Measurements from ENCODE around the gene RARRES1. TPM values are rescaled to one million over a fixed set of nuclear protein-coding genes. Genes with fewer than 3 reads are reported as not detected.

RARRES1 gene
- total and polyA plus RNA-seq, 4 donors: 36.3 to 110 (median 51.6) TPM

DNA sequence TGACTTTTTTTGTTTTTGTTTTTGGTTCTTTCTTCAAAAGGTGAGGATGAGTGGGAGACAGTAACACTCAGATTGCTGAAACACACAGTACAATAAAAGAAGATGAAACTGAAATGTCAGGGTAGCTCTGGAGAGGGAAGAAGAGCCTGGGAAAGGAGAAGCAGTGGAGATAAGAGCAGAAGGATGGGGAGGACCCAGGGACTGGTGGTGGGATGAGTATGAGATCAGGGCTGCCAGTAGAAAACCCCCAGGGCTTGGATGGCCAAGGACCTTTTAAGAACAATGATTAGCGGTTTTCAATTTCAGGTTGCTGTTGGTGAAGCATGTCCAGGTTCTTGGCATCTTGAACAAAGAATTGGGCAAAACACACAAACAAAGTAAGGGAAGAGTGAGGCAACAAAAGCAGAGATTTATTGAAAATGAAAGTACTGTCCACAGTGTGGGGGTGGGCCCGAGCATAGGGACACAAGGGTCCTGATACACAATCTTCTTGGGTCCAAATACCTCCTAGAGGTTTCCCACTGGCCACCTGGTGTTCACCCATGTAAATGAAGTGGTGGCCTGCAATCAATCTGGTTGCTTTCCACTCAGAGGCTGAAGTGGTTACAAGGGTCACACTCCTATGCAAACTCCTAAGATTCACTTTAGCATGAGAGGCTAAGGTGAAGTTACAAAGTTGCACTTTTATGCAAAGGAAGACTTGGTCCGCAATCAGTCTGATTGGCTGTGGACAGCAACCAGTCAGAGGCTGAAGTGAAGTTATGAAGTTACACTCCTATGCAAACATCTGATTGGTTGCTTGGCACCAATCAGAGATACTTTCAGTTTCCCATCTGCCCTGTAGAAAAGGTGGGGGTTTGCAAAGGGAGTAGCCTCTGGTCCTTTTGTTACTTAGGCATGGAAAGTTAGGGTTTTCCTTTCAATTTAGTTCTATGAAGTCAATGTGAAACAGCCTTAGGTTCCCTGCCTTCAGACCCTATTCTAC lies 43.5 kb upstream of the RARRES1 start:
- Histone ChIP-seq H3K4me1 (ENCODE audit: control insufficient read depth in 5 of 5, insufficient read depth in 5 of 5, low read length in 5 of 5) (peaks cover 0 to 73% (median 16%) of the 10 kb centered on the region in 5 donors), H3K27me3 (ENCODE audit: control insufficient read depth in 3 of 3, insufficient read depth in 3 of 3, low read length in 2 of 3) (no peaks in the 10 kb centered on the region), H3K4me3 (no peak overlapping the region), H3K36me3 (ENCODE audit: control insufficient read depth in 4 of 4, insufficient read depth in 4 of 4, low read length in 4 of 4) (peaks cover 0 to 2% (median under 1%) of the 10 kb centered on the region in 4 donors), H3K9ac (ENCODE audit: insufficient read depth in 1 of 2, low read length in 2 of 2) (no peak overlapping the region), H3K27ac (ENCODE audit: low read depth in 1 of 2, low read length in 1 of 2) (peak overlapping the region; percentile 23 to 50), H3K9me3 (ENCODE audit: control insufficient read depth in 4 of 4, insufficient read depth in 3 of 4, low read length in 3 of 4) (no peaks in the 10 kb centered on the region)
- WGBS, 2 donors: 91% methylated on average over 3 of the region's 3 CpGs
- DNase-seq (peak in 1 of 3 donors; percentile 35), ATAC-seq (ENCODE audit: insufficient read depth, low FRiP score) (no peak)
- TF ChIP-seq, protein P1, sequence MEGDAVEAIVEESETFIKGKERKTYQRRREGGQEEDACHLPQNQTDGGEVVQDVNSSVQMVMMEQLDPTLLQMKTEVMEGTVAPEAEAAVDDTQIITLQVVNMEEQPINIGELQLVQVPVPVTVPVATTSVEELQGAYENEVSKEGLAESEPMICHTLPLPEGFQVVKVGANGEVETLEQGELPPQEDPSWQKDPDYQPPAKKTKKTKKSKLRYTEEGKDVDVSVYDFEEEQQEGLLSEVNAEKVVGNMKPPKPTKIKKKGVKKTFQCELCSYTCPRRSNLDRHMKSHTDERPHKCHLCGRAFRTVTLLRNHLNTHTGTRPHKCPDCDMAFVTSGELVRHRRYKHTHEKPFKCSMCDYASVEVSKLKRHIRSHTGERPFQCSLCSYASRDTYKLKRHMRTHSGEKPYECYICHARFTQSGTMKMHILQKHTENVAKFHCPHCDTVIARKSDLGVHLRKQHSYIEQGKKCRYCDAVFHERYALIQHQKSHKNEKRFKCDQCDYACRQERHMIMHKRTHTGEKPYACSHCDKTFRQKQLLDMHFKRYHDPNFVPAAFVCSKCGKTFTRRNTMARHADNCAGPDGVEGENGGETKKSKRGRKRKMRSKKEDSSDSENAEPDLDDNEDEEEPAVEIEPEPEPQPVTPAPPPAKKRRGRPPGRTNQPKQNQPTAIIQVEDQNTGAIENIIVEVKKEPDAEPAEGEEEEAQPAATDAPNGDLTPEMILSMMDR (IDR thresholded peaks at IDR 0.05; ENCODE audit: control extremely low read depth, extremely low read depth): no peak

GRCh38 chr3:158774965-158775364 lies 42.7 kb upstream of the RARRES1 start:
- DNase-seq: peak; percentile 86 to 99 (median 98)
- Histone ChIP-seq H3K27ac (ENCODE audit: low read depth in 1 of 2, low read length in 1 of 2) (no peak overlapping the region), H3K27me3 (ENCODE audit: control insufficient read depth in 3 of 3, insufficient read depth in 3 of 3, low read length in 2 of 3) (no peaks in the 10 kb centered on the region), H3K36me3 (ENCODE audit: control insufficient read depth in 4 of 4, insufficient read depth in 4 of 4, low read length in 4 of 4) (peaks cover 0 to 4% (median 1%) of the 10 kb centered on the region in 4 donors), H3K9me3 (ENCODE audit: control insufficient read depth in 4 of 4, insufficient read depth in 3 of 4, low read length in 3 of 4) (no peaks in the 10 kb centered on the region), H3K4me3 (no peak overlapping the region), H3K4me1 (ENCODE audit: control insufficient read depth in 5 of 5, insufficient read depth in 5 of 5, low read length in 5 of 5) (peaks cover 0 to 81% (median 22%) of the 10 kb centered on the region in 5 donors), H3K9ac (ENCODE audit: insufficient read depth in 1 of 2, low read length in 2 of 2) (no peak overlapping the region)
- 55 to 80% methylated on average over 2 of the region's 2 CpGs for WGBS, 2 donors
- TF ChIP-seq, protein P1 (IDR thresholded peaks at IDR 0.05; ENCODE audit: control extremely low read depth, extremely low read depth): no peak
- no peak for ATAC-seq (ENCODE audit: insufficient read depth, low FRiP score)

- TF ChIP-seq, protein P1 (IDR thresholded peaks at IDR 0.05; ENCODE audit: control extremely low read depth, extremely low read depth): no peak
- WGBS, 2 donors: 69 to 76% methylated on average over 7 of the region's 7 CpGs
- no peaks in the 10 kb centered on the region for H3K9me3 ChIP-seq (ENCODE audit: control insufficient read depth in 4 of 4, insufficient read depth in 3 of 4, low read length in 3 of 4)
- ATAC-seq (ENCODE audit: insufficient read depth, low FRiP score): no peak
- H3K27me3 ChIP-seq (ENCODE audit: control insufficient read depth in 3 of 3, insufficient read depth in 3 of 3, low read length in 2 of 3): no peaks in the 10 kb centered on the region
- no peak overlapping the region for H3K9ac ChIP-seq (ENCODE audit: insufficient read depth in 1 of 2, low read length in 2 of 2)
- H3K4me3 ChIP-seq: no peak overlapping the region
- H3K4me1 ChIP-seq (ENCODE audit: control insufficient read depth in 5 of 5, insufficient read depth in 5 of 5, low read length in 5 of 5): peaks cover 0 to 88% (median 22%) of the 10 kb centered on the region in 5 donors
- H3K36me3 ChIP-seq (ENCODE audit: control insufficient read depth in 4 of 4, insufficient read depth in 4 of 4, low read length in 4 of 4): peaks cover 0 to 4% (median 1%) of the 10 kb centered on the region in 4 donors
- DNase-seq: peak; percentile 33 to 90 (median 86)
- no peak overlapping the region for H3K27ac ChIP-seq (ENCODE audit: low read depth in 1 of 2, low read length in 1 of 2)
Observed at GRCh38 chr3:158773845-158774830, 41.9 kb upstream of the RARRES1 start.
